ENCODE results near the gene MYH11. TPM values are rescaled to one million over a fixed set of nuclear protein-coding genes. Genes with fewer than 3 reads are reported as not detected.

Gene MYH11
- total and polyA plus RNA-seq, 2 experiments from 2014 or later, result 1.6 to 5.9 TPM

DNA sequence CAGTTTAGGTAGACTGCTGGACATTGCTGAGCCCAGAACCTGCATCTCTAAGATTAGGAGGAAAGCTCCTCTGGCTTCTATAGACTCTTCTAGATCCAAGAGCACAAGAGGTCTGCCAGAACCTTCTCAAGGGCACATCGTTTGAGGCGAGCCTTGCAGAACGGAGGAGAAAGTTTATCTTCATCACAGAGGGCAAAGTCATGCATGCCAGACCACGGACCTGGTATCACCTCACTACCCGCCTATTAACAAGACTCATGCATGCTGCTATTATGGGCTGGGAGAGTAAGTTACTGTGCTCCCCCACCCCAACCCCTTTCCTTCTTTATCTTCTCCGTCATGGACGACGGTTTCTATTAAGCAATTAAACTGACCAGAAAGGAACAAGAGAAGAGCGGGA is 23.3 kb downstream of the MYH11 start:
- no peak overlapping the region for H3K27ac ChIP-seq (ENCODE audit: low read depth)
- no peak for TF ChIP-seq EZH2 (IDR thresholded peaks at IDR 0.05; ENCODE audit: low read depth, unreplicated experiment)
- TF ChIP-seq STAT1 (IDR thresholded peaks at IDR 0.05; ENCODE audit: unreplicated experiment), result no peak
- TF ChIP-seq, protein P1, sequence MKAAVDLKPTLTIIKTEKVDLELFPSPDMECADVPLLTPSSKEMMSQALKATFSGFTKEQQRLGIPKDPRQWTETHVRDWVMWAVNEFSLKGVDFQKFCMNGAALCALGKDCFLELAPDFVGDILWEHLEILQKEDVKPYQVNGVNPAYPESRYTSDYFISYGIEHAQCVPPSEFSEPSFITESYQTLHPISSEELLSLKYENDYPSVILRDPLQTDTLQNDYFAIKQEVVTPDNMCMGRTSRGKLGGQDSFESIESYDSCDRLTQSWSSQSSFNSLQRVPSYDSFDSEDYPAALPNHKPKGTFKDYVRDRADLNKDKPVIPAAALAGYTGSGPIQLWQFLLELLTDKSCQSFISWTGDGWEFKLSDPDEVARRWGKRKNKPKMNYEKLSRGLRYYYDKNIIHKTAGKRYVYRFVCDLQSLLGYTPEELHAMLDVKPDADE (IDR thresholded peaks at IDR 0.05), result no peak
- no peak for TF ChIP-seq JUNB (IDR thresholded peaks at IDR 0.05; ENCODE audit: unreplicated experiment)
- no peak for TF ChIP-seq CREB1 (CRISPR knock-in tag; IDR thresholded peaks at IDR 0.05; ENCODE audit: low read depth)
- no peak for TF ChIP-seq NANOG (IDR thresholded peaks at IDR 0.05; ENCODE audit: borderline replicate concordance)
- TF ChIP-seq, protein P2, sequence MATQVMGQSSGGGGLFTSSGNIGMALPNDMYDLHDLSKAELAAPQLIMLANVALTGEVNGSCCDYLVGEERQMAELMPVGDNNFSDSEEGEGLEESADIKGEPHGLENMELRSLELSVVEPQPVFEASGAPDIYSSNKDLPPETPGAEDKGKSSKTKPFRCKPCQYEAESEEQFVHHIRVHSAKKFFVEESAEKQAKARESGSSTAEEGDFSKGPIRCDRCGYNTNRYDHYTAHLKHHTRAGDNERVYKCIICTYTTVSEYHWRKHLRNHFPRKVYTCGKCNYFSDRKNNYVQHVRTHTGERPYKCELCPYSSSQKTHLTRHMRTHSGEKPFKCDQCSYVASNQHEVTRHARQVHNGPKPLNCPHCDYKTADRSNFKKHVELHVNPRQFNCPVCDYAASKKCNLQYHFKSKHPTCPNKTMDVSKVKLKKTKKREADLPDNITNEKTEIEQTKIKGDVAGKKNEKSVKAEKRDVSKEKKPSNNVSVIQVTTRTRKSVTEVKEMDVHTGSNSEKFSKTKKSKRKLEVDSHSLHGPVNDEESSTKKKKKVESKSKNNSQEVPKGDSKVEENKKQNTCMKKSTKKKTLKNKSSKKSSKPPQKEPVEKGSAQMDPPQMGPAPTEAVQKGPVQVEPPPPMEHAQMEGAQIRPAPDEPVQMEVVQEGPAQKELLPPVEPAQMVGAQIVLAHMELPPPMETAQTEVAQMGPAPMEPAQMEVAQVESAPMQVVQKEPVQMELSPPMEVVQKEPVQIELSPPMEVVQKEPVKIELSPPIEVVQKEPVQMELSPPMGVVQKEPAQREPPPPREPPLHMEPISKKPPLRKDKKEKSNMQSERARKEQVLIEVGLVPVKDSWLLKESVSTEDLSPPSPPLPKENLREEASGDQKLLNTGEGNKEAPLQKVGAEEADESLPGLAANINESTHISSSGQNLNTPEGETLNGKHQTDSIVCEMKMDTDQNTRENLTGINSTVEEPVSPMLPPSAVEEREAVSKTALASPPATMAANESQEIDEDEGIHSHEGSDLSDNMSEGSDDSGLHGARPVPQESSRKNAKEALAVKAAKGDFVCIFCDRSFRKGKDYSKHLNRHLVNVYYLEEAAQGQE (IDR thresholded peaks at IDR 0.05; ENCODE audit: unreplicated experiment), result no peak
- TF ChIP-seq, protein P3, sequence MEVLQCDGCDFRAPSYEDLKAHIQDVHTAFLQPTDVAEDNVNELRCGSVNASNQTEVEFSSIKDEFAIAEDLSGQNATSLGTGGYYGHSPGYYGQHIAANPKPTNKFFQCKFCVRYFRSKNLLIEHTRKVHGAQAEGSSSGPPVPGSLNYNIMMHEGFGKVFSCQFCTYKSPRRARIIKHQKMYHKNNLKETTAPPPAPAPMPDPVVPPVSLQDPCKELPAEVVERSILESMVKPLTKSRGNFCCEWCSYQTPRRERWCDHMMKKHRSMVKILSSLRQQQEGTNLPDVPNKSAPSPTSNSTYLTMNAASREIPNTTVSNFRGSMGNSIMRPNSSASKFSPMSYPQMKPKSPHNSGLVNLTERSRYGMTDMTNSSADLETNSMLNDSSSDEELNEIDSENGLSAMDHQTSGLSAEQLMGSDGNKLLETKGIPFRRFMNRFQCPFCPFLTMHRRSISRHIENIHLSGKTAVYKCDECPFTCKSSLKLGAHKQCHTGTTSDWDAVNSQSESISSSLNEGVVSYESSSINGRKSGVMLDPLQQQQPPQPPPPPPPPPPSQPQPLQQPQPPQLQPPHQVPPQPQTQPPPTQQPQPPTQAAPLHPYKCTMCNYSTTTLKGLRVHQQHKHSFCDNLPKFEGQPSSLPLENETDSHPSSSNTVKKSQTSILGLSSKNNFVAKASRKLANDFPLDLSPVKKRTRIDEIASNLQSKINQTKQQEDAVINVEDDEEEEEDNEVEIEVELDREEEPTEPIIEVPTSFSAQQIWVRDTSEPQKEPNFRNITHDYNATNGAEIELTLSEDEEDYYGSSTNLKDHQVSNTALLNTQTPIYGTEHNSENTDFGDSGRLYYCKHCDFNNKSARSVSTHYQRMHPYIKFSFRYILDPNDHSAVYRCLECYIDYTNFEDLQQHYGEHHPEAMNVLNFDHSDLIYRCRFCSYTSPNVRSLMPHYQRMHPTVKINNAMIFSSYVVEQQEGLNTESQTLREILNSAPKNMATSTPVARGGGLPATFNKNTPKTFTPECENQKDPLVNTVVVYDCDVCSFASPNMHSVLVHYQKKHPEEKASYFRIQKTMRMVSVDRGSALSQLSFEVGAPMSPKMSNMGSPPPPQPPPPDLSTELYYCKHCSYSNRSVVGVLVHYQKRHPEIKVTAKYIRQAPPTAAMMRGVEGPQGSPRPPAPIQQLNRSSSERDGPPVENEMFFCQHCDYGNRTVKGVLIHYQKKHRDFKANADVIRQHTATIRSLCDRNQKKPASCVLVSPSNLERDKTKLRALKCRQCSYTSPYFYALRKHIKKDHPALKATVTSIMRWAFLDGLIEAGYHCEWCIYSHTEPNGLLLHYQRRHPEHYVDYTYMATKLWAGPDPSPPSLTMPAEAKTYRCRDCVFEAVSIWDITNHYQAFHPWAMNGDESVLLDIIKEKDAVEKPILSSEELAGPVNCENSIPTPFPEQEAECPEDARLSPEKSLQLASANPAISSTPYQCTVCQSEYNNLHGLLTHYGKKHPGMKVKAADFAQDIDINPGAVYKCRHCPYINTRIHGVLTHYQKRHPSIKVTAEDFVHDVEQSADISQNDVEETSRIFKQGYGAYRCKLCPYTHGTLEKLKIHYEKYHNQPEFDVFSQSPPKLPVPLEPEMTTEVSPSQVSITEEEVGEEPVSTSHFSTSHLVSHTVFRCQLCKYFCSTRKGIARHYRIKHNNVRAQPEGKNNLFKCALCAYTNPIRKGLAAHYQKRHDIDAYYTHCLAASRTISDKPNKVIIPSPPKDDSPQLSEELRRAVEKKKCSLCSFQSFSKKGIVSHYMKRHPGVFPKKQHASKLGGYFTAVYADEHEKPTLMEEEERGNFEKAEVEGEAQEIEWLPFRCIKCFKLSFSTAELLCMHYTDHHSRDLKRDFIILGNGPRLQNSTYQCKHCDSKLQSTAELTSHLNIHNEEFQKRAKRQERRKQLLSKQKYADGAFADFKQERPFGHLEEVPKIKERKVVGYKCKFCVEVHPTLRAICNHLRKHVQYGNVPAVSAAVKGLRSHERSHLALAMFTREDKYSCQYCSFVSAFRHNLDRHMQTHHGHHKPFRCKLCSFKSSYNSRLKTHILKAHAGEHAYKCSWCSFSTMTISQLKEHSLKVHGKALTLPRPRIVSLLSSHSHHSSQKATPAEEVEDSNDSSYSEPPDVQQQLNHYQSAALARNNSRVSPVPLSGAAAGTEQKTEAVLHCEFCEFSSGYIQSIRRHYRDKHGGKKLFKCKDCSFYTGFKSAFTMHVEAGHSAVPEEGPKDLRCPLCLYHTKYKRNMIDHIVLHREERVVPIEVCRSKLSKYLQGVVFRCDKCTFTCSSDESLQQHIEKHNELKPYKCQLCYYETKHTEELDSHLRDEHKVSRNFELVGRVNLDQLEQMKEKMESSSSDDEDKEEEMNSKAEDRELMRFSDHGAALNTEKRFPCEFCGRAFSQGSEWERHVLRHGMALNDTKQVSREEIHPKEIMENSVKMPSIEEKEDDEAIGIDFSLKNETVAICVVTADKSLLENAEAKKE (CRISPR knock-in tag; IDR thresholded peaks at IDR 0.05), result no peak
- no peak for TF ChIP-seq ZNF114 (CRISPR knock-in tag; IDR thresholded peaks at IDR 0.05)
- no peak for TF ChIP-seq EZH2phosphoT487 (IDR thresholded peaks at IDR 0.05; ENCODE audit: unreplicated experiment)
- TF ChIP-seq, protein P4, sequence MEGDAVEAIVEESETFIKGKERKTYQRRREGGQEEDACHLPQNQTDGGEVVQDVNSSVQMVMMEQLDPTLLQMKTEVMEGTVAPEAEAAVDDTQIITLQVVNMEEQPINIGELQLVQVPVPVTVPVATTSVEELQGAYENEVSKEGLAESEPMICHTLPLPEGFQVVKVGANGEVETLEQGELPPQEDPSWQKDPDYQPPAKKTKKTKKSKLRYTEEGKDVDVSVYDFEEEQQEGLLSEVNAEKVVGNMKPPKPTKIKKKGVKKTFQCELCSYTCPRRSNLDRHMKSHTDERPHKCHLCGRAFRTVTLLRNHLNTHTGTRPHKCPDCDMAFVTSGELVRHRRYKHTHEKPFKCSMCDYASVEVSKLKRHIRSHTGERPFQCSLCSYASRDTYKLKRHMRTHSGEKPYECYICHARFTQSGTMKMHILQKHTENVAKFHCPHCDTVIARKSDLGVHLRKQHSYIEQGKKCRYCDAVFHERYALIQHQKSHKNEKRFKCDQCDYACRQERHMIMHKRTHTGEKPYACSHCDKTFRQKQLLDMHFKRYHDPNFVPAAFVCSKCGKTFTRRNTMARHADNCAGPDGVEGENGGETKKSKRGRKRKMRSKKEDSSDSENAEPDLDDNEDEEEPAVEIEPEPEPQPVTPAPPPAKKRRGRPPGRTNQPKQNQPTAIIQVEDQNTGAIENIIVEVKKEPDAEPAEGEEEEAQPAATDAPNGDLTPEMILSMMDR (conservative IDR thresholded peaks at IDR 0.05; ENCODE audit: low read depth in 2 of 2), result no peak
- TF ChIP-seq POLR2AphosphoS5 (IDR thresholded peaks at IDR 0.05; ENCODE audit: low read depth), result no peak
- TF ChIP-seq ZNF331 (CRISPR knock-in tag; IDR thresholded peaks at IDR 0.05; ENCODE audit: low read depth), result no peak
- Mint-ChIP-seq H3K9me3 (no peaks in the 10 kb centered on the region), H3K27me3 (ENCODE audit: insufficient read depth, low read depth, poor library complexity) (peaks cover 10% of the 10 kb centered on the region), H3K36me3 (ENCODE audit: low read depth) (no peaks in the 10 kb centered on the region), H3K4me1 (no peaks in the 10 kb centered on the region), H3K27ac (no peak overlapping the region), H3K4me3 (no peak overlapping the region)
- H3K36me3 ChIP-seq (ENCODE audit: insufficient read depth), result no peaks in the 10 kb centered on the region
- DNase-seq (ENCODE audit: low spot score), result no peak
- H3K9me2 ChIP-seq (ENCODE audit: insufficient read depth), result no peaks in the 10 kb centered on the region
- H3K4me3 ChIP-seq, result no peak overlapping the region
- ATAC-seq, result no peak
- H3K27me3 ChIP-seq (ENCODE audit: insufficient read depth), result no peaks in the 10 kb centered on the region
- no peaks in the 10 kb centered on the region for H3F3A ChIP-seq (replicated peaks; ENCODE audit: low read depth)
- H4K20me1 ChIP-seq (replicated peaks; ENCODE audit: insufficient read depth), result no peaks in the 10 kb centered on the region
- H3K4me1 ChIP-seq (ENCODE audit: insufficient read depth), result no peaks in the 10 kb centered on the region
- H3K79me2 ChIP-seq (replicated peaks; ENCODE audit: insufficient read depth), result no peaks in the 10 kb centered on the region
- no peak overlapping the region for H2AFZ ChIP-seq
- H3K4me2 ChIP-seq, result no peak overlapping the region
